Vagina (tissue), 2 donors: ENCODE data around the gene NPTX1. TPM values are rescaled to one million over a fixed set of nuclear protein-coding genes. Genes with fewer than 3 reads are reported as not detected.
"Not testable (repeated sequence)": the region's sequence is repeated elsewhere in the genome, so short reads cannot be mapped to it uniquely, and the experiment has no call there.

Source experiments
- DNase-seq, 2 donors: peaks; one replicate each; pipeline ENCODE4 v3.0.0-alpha.2; 2017; ENCODE audit errors: extremely low spot score in 2 of 2
- H3K27ac ChIP-seq: fragments of 200-600 bp; sonication (generic); one replicate; pipeline ENCODE4 v1.5.1; 2019
- H3K27me3 ChIP-seq: fragments of 200-600 bp; sonication (generic); one replicate; pipeline ENCODE4 v1.5.1; 2019
- H3K36me3 ChIP-seq, 2 donors: fragments of 200-600 bp; sonication (generic); one replicate each; pipeline ENCODE4 v1.5.1; 2017 to 2019
- H3K4me1 ChIP-seq: fragments of 200-600 bp; sonication (generic); one replicate; pipeline ENCODE4 v1.5.1; 2019
- H3K4me3 ChIP-seq, 2 donors: fragments of 200-600 bp; sonication (generic); 1 replicate in 1 of 2; 2 replicates in 1 of 2; pipeline ENCODE4 v1.5.1; 2016 to 2019
- H3K9me3 ChIP-seq: fragments of 200-600 bp; sonication (generic); one replicate; pipeline ENCODE4 v1.5.1; 2019
- POLR2A ChIP-seq, 2 donors: fragments of 450-650 bp; IDR thresholded peaks; one replicate each; pipeline ENCODE4 v1.6.1; 2017; ENCODE audit warnings: antibody characterized with exemption in 2 of 2, mild to moderate bottlenecking in 2 of 2, moderate library complexity in 2 of 2
- POLR2AphosphoS5 ChIP-seq, 2 donors: sonication (generic); formaldehyde crosslinking; IDR thresholded peaks; one replicate each; pipeline ENCODE4 v1.9.0; 2017; ENCODE audit warnings: antibody characterized with exemption in 2 of 2, mild to moderate bottlenecking in 2 of 2, low read depth in 1 of 2; ENCODE audit not compliant: insufficient read depth in 1 of 2
- intact Hi-C: fragments of 100-400 bp; cut with DNase I; formaldehyde crosslinking; loops from one replicate; pipeline ENCODE4 v1.15.1; 2023
- total RNA-seq: library from RNA; depleted of rRNA; stranded (reverse); fragments of >200 nt; gene quantifications from one replicate; pipeline ENCODE4 v1.2.3, GENCODE V29; 2016
- TF ChIP-seq, protein P1 (sequence below), 3 experiments: fragments of 450-650 bp in 2 of 3; fragments of 200-600 bp in 1 of 3; sonication (generic) in 1 of 3; IDR thresholded peaks; one replicate each; pipeline ENCODE4 v1.5.1; 2017 to 2019; ENCODE audit warnings: antibody characterized with exemption in 3 of 3, mild to moderate bottlenecking in 2 of 3, moderate library complexity in 2 of 3

Gene NPTX1
- total RNA-seq, 1 donor from 2014 or later: 0.49 TPM

DNA sequence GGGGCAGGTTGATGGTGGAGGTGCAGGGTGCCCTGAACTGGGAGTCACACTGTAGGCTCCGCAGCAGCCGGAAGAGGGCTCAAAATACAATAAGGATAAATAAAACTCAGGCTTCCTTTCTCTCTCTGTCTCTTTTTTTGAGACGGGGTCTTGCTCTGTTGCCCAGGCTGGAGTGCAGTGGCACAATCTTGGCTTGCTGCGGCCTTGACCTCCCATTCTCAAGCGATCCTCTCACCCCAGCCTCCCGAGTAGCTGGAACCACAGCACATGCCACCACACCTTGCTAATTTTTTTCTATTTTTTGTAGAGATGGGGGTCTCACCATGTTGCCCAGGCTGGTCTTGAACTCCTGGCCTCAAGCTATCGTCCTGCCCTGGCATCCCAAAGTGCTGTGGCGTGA, 32.9 kb upstream of the NPTX1 start:
- H3K4me3 ChIP-seq: no peak overlapping the region
- H3K9me3 ChIP-seq: no peaks in the 10 kb centered on the region
- no peak overlapping the region for H3K27ac ChIP-seq
- no peaks in the 10 kb centered on the region for H3K36me3 ChIP-seq
- DNase-seq: no peak
- TF ChIP-seq POLR2AphosphoS5 (IDR thresholded peaks at IDR 0.05; ENCODE audit: insufficient read depth in 1 of 2, low read depth in 1 of 2) (no peak), POLR2A (IDR thresholded peaks at IDR 0.05) (no peak)
- TF ChIP-seq, protein P1, sequence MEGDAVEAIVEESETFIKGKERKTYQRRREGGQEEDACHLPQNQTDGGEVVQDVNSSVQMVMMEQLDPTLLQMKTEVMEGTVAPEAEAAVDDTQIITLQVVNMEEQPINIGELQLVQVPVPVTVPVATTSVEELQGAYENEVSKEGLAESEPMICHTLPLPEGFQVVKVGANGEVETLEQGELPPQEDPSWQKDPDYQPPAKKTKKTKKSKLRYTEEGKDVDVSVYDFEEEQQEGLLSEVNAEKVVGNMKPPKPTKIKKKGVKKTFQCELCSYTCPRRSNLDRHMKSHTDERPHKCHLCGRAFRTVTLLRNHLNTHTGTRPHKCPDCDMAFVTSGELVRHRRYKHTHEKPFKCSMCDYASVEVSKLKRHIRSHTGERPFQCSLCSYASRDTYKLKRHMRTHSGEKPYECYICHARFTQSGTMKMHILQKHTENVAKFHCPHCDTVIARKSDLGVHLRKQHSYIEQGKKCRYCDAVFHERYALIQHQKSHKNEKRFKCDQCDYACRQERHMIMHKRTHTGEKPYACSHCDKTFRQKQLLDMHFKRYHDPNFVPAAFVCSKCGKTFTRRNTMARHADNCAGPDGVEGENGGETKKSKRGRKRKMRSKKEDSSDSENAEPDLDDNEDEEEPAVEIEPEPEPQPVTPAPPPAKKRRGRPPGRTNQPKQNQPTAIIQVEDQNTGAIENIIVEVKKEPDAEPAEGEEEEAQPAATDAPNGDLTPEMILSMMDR (IDR thresholded peaks at IDR 0.05): no peak
- no peaks in the 10 kb centered on the region for H3K27me3 ChIP-seq
- intact Hi-C loops: no loop called here
- H3K4me1 ChIP-seq: no peaks in the 10 kb centered on the region

DNA sequence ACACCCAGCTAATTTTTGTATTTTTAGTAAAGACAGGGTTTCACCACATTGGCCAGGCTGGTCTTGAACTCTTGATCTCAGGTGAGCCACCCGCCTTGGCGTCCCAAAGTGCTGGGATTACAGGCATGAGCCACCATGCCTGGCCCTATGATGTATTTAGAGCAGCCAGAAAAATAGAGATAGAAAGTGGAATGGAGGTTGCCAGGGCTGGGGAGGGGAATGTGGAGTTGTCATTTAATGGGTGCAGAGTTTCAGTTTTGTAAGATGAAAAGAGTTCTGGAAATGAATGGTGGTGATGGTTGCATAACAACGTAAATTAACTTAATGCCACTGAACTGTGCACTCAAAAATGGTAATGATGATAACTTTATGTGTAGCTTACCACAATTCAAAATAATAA, 31.6 kb upstream of the NPTX1 start:
- no peak for DNase-seq
- no peaks in the 10 kb centered on the region for H3K36me3 ChIP-seq
- H3K4me1 ChIP-seq: no peaks in the 10 kb centered on the region
- H3K27me3 ChIP-seq: no peaks in the 10 kb centered on the region
- intact Hi-C loops: no loop called here
- H3K27ac ChIP-seq: no peak overlapping the region
- TF ChIP-seq, protein P1 (IDR thresholded peaks at IDR 0.05): no peak
- TF ChIP-seq POLR2AphosphoS5 (IDR thresholded peaks at IDR 0.05; ENCODE audit: insufficient read depth in 1 of 2, low read depth in 1 of 2) (no peak), POLR2A (IDR thresholded peaks at IDR 0.05) (no peak)
- no peaks in the 10 kb centered on the region for H3K9me3 ChIP-seq
- no peak overlapping the region for H3K4me3 ChIP-seq

DNA sequence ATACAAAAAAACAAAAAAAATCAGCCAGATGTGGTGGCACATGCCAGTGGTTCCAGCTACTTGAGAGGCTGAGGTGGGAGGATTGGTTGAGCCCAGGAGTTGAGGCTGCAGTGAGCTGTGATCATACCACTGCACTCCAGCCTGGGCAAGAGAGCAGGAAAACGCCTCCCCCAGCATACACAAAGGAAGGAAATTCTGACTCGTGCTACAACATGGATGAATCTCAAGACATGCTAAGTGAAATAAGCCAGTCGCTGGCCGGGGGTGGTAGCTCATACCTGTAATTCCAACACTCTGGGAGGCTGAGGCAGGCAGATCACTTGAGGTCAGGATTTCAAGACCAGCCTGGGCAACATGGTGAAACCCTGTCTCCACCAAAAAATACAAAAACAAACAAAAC, 30.8 kb upstream of the NPTX1 start:
- H3K27ac ChIP-seq, H3K9me3 ChIP-seq, H3K4me3 ChIP-seq, DNase-seq, H3K36me3 ChIP-seq, intact Hi-C loops, H3K4me1 ChIP-seq, H3K27me3 ChIP-seq: not testable (repeated sequence)

DNA sequence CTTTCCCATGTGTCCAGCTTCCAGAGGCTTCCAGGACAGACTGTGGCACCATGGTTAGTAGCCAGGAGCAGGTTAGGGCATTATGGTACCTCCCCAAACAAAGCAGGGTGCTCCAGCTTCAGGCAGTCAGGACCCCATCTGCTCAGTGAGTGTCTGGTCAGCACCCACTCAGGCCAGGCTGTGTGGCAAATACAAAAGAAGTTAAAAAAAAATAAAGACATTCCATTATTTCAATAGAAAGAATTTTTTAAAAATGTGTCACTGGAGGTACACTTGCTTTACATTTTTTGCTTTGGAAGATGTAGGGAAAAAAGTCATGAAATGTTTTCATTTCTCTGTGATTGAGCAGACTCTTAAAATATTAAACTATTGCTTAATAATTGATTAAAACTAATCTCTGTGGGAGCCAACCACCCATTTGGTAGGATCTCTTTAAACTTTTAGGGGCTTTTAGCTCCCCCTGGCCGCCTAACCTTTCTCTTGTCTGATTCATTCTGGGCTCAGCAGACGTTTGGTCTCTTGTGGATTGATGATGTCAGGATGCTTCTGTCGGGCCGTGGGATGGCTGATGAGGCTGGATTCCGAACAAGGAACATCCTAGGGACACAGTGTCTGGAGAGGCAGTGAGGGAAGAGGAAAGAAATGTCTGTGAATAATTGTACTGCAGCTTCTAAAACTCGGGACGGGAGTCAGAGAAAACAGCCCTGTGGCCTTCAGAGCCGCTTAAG, 28.4 kb upstream of the NPTX1 start:
- intact Hi-C loops: no loop called here
- no peaks in the 10 kb centered on the region for H3K36me3 ChIP-seq
- H3K9me3 ChIP-seq: no peaks in the 10 kb centered on the region
- no peaks in the 10 kb centered on the region for H3K4me1 ChIP-seq
- H3K4me3 ChIP-seq: no peak overlapping the region
- no peak for DNase-seq
- TF ChIP-seq, protein P1 (IDR thresholded peaks at IDR 0.05): no peak
- H3K27me3 ChIP-seq: no peaks in the 10 kb centered on the region
- H3K27ac ChIP-seq: no peak overlapping the region

DNA sequence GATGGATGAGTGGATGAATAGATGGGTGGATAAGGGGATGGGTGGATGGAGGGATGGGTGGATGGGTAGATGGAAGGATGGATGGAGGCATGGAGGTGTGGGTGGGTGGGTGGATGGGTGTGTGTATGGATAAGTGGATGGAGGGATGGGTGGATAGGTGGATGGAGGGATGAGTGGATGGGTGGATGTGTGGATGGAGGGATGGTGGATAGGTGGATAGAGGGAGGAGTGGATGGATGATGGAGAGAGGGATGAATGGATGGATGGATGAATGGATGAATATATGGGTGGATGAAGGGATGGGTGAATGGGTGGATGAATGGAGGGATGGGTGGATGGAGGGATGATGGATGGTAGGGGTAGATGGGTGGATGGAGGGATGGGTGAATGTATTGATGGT, 27.5 kb upstream of the NPTX1 start:
- H3K36me3 ChIP-seq: no peaks in the 10 kb centered on the region
- TF ChIP-seq POLR2A (IDR thresholded peaks at IDR 0.05): no peak
- TF ChIP-seq, protein P1 (IDR thresholded peaks at IDR 0.05): no peak
- no peak for TF ChIP-seq POLR2AphosphoS5 (IDR thresholded peaks at IDR 0.05; ENCODE audit: insufficient read depth in 1 of 2, low read depth in 1 of 2)
- H3K27ac ChIP-seq: no peak overlapping the region
- no peaks in the 10 kb centered on the region for H3K9me3 ChIP-seq
- no peak overlapping the region for H3K4me3 ChIP-seq
- DNase-seq: no peak
- intact Hi-C loops: no loop called here
- no peaks in the 10 kb centered on the region for H3K4me1 ChIP-seq
- H3K27me3 ChIP-seq: no peaks in the 10 kb centered on the region
